ENCODE data around the gene ATP5PO.
A peak's percentile ranks its signal among the peaks of the same experiment; 100 is the strongest.

DNA sequence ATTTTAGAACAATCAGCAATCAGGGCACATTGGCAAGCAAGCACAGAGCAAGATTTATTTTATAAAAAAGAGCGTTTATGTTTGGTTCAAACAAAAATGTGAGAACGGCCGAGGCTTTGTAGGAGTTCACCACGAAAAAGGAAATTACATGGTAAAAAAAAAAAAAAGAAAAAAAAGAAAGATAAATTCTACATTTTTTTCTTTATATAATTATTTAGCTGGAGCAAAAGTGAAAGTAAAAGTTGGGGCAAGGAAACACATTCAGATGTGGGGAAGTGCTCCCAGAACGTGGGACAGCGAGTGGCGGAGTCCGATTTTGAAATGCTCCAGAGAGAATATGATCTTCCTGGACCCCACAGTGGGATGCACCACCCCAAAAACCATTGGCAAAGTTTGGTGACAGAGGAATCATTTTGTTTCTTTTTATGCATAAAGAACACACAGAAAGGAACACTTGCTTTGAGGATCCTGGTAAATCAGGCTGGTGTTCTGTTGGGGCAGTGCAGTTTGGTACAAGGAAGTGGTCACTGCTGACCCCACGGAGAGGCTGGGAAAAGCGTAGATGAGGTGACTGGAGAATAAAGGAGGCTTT is 16.3 kb upstream of the ATP5PO start:
- TF ChIP-seq, protein P1, sequence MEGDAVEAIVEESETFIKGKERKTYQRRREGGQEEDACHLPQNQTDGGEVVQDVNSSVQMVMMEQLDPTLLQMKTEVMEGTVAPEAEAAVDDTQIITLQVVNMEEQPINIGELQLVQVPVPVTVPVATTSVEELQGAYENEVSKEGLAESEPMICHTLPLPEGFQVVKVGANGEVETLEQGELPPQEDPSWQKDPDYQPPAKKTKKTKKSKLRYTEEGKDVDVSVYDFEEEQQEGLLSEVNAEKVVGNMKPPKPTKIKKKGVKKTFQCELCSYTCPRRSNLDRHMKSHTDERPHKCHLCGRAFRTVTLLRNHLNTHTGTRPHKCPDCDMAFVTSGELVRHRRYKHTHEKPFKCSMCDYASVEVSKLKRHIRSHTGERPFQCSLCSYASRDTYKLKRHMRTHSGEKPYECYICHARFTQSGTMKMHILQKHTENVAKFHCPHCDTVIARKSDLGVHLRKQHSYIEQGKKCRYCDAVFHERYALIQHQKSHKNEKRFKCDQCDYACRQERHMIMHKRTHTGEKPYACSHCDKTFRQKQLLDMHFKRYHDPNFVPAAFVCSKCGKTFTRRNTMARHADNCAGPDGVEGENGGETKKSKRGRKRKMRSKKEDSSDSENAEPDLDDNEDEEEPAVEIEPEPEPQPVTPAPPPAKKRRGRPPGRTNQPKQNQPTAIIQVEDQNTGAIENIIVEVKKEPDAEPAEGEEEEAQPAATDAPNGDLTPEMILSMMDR (IDR thresholded peaks at IDR 0.05), result peak in 1 of 4 donors; percentile 4
- TF ChIP-seq POLR2A (IDR thresholded peaks at IDR 0.05), result no peak
